ENCODE results near the gene OR6S1.

The OR6S1 gene
- total RNA-seq = 0 reads per million in 2 donors

DNA sequence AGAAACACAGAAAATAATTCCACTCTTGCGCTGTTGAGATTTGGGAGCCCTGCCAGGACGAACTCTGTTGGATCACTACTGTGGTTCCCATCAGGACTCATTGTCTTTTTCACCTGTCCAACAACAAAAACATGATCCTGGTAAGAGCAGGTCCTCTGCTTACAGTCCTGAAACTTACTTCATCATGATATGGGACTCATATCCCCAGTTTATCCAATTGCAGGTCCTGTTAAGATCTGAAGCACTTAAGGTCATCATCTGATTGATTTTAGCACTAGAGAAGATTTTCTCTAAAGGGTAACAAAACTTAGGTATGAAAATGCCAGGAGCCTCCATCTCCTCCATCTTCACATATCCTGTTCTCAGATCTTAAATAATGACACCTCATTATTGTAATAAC is at the start of gene OR6S1:
OR6S1 (minus strand) TSS at position 101 of the 400 bp plus-strand sequence; CDS start at position 101, 0 bp downstream.
- no peak for DNase-seq

DNA sequence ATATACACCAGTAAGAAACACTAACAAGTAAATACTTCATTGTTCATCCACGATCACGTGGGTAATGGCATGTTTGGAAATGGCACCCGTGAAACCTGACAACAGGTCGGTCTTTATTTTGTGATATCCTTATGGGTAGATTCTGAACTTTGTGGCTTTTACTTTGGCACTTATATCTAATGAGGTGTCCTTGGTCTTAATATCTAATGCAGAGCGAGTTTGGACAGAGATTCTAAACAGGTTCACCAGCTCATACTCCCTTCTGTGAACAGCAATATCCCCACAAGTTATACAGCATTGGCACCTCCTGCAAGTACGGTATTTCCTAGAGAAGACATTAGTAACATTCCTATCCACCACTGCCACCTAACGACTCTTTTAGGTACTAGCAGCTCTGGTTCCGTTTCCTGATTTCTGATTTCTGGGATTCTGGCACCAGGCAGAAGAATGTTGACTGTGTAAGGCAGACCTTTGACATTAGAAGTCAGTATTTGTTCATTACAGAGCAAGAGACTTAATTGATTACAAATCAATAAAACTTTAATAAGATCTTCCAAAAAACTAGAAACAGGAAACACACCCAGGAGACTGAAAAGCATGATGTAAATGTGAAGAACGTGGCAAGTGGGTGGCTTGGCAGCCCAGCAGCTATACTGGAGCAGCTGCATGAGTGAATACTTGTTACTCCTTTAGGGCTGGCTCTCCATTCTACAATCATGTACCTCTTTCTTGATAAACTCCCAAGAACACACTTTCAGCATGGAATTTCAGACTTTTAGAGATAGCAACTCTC is 49.6 kb upstream of the OR6S1 start:
- DNase-seq = peak in 3 of 5 experiments; percentile 5 to 73 (median 44)

DNA sequence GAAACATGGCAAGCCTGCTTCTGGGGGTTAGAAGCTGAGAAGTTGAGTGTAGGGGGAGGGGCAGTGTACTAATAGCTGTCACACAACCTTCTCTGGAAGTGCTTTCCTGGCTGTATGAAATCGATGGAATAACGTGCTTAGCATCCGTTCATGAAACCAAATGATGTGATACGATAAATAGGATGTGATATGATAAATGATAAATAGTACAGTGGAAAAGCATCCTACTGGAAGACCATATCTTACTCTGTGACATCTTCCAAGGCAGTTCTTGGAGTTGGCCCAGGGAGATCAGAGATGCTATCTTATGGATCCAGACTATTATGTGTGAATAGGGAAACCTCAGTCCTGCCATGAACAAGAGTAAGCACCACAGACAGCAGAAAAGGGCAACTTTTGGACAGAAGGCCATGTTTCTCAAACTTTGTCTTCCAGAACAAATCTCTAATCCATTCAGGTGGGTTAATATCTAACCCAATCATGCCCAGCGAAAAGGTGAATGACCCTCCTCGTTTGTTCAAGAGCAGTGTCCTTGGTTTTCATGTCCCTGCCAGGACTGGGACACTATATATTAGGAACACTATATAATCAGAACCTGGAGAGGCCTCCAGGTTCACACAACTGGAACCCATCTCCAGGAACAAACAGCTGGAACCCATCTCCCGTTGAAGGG is 46.8 kb upstream of the OR6S1 start, which contains the start of gene ANG:
ANG (plus strand) TSS at position 598 of the 673 bp plus-strand sequence. CDS start 4,801 bp downstream, outside the sequence.
- no peak for DNase-seq

- no peak for DNase-seq
These were observed 46.1 kb upstream of the OR6S1 start for GRCh38 chr14:20687362-20688166.

GRCh38 chr14:20686386-20687143 is 45.1 kb upstream of the OR6S1 start:
- DNase-seq = no peak

- DNase-seq = no peak
These were observed 43.4 kb upstream of the OR6S1 start for GRCh38 chr14:20684662-20685456.

- peak; percentile 43 to 89 (median 71) for DNase-seq
These were observed 42.6 kb upstream of the OR6S1 start, which contains the start of gene RNASE4 for GRCh38 chr14:20683891-20684661. TSS of gene RNASE4 (plus strand) at chr14:20684560. CDS start at chr14:20699372, 14,812 bp downstream.

- DNase-seq = peak in 4 of 5 experiments; percentile 55 to 89 (median 69)
These were observed 41.8 kb upstream of the OR6S1 start for GRCh38 chr14:20683125-20683890.

GRCh38 chr14:20682435-20683124 is 41.1 kb upstream of the OR6S1 start:
- peak; percentile 55 to 93 (median 77) for DNase-seq

DNA sequence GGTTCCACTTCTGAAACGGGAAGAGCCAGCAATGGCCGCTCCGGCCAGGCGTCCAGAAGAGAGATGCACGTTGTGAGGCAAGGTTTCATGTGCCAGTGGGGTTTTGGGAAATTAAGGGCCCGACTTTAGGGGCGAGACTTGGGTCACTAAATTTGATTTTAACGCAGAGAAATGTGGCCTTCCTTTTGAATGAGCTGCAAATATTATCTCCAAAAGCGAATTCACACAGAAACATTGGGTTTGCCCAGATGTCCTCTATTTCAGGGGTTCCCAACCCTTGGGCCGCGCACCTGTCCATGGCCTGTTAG is 40.6 kb upstream of the OR6S1 start:
- no peak for DNase-seq

DNA sequence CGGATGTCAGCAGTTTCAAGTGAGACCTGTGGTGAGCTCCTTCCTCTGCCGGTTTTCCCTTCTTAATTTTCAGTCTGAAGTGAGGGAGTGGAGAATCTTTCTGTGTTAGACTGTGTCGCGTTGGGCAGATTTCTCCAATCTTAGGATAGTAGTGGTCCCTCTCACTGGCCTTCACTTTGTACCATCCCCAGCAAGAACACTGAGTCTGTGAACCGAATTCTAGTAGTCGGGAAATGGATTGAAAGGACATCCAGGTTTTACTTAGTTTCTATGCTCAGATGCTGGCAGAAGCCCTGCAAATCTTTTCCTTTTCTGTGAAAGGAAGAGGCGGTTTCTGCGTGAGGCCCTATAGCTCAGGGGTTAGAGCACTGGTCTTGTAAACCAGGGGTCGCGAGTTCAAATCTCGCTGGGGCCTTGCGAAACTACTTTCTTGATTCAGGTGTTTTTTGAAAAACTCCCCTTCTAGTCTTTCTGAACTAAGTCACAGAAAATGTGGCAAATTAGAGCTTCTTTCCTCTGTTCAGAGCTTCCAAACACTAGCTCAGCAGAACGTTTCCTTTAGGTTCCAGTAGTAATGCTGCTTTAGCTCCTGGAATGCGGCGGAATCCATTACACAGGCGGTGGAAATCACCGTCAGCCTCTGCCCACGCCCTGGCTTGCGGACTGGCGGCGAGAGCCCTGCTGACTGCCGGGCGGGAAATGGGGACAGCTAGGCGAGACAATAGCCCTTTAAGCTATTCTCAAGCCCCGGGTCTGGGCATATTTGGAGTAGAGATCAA is 40.0 kb upstream of the OR6S1 start:
- peak; percentile 32 to 93 (median 74) for DNase-seq

DNA sequence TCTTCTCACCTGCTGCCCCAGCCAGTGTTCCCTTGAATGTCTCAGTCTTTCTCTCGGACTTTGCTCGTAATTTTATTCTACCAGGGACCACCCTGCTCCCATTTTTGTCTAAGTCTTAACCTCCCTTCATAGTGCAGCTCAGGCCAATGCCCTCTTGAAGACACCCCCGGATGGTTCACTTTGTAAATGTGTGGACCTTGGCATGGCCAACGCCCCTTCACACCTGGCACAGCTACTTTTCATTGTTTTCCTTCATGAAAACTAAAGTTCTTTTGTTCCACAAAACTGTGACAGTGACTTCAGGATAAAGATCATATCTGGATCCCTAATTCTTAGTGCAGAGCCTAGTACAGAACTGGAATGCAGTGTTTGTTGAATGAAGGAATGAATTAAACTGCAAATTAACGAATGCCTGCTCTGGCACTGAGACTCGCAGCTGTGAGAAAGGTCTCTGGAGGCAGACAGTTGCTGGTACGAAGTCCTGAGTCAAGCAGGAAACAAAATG is 39.4 kb upstream of the OR6S1 start:
- no peak for DNase-seq

- no peak for DNase-seq
These were observed 38.9 kb upstream of the OR6S1 start for GRCh38 chr14:20680363-20680762.

DNA sequence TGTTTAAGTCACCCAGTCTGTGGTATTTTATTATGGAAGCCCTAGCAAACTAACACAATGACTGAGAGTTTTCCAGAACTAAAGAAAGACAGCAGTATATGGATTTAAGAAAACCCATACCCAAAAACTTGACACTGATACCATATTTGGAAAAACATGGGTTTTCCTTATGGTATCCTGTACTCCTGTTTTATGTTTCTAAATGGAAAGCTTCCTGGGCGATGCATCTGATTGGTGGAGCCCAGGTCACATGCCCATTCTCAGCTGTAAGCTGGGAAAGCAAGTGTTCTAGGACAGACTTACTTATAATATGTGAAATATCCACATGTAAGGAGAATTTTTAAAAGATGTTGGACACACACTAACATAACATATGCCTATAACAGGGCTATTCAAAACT is 38.4 kb upstream of the OR6S1 start:
- DNase-seq = no peak

DNA sequence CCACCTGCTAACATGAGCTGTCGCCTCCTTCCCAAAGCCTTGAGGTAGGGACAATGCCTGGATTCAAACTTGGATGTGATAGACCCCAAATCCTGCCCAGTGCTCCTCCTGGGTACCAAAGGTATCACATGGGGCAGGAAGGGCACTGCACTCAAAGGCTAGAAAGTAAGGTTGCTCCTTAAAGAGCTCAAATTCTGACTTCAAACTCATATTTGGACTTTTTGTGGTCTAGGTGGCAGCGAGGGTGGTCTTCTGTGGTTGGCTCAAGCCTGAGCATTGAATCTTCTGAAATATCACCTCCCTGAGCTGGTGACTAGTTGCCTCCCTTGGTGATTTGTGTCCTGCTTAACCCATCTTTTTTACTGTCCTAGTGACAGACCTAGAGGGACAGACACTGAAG is 34.6 kb upstream of the OR6S1 start:
- DNase-seq = no peak

- peak in 1 of 5 experiments; percentile 61 for DNase-seq
These were observed 34.2 kb upstream of the OR6S1 start for GRCh38 chr14:20675669-20676068.

DNA sequence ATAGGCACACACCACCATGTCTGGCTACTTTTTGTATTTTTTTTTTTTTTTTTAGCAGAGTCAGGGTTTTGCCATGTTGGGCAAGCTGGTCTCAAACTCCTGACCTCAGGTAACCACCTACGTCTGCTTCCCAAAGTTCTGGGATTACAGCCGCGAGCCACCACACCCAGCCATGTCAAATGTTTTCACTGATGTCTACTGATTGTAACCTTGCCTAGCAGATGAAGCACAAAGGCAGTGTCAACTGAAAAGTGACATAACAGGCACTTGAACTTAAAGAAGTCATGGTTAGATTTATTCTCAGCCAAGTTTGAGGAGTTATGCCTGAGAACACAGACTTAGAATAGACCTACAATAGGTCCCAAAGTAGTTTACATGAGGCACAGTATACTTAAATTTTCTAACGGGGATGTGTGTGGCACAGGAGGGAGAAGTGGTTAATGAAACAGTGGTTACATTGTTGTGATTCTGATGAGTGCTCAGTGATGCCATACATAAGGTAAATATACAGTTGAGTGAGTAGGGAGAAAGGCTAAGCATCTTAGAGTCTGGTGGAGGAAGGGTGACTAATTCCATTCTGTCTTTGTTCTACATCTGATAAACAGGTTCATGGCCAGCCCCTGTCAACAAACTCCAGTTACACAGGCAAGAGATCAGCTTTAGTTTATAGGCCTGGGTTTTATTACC is 30.2 kb upstream of the OR6S1 start:
- peak in 1 of 5 experiments; percentile 76 for DNase-seq

All from T-helper 2 cell (primary cell).